GM19043 (cell line): ENCODE measurements around the gene DSE.

Experiments
- ATAC-seq: cut with Tn5 transposase; IDR thresholded peaks from one replicate; pipeline ENCODE4 v1.9.1; 2021; ENCODE audit warnings: low read depth; ENCODE audit not compliant: unreplicated experiment

Gene DSE

GRCh38 chr6:116359131-116359530 lies 11.6 kb upstream of the DSE start:
- no peak for ATAC-seq

GRCh38 chr6:116359835-116360234 lies 10.9 kb upstream of the DSE start:
- ATAC-seq, result no peak

- no peak for ATAC-seq
Measured at GRCh38 chr6:116362276-116362675, 8.5 kb upstream of the DSE start.

- no peak for ATAC-seq
Measured at GRCh38 chr6:116363759-116364158, 7.0 kb upstream of the DSE start.

- ATAC-seq, result no peak
Measured at GRCh38 chr6:116364321-116364720, 6.4 kb upstream of the DSE start.

- ATAC-seq, result no peak
Measured at GRCh38 chr6:116365743-116366142, 5.0 kb upstream of the DSE start.

GRCh38 chr6:116366740-116367275 lies 3.9 kb upstream of the DSE start:
- no peak for ATAC-seq

GRCh38 chr6:116369540-116369939 lies 1.2 kb upstream of the DSE start:
- ATAC-seq, result peak; percentile 48

- ATAC-seq, result peak; percentile 10
Measured at GRCh38 chr6:116369964-116370759, 585 bp upstream of the DSE start.

GRCh38 chr6:116371120-116371917 lies 572 bp downstream of the DSE start:
- ATAC-seq, result peak; percentile 26

- ATAC-seq, result no peak
Measured at GRCh38 chr6:116371918-116372209, 1.1 kb downstream of the DSE start.

- ATAC-seq, result no peak
Measured at GRCh38 chr6:116373300-116373699, 2.6 kb downstream of the DSE start.

- no peak for ATAC-seq
Measured at GRCh38 chr6:116373940-116374339, 3.2 kb downstream of the DSE start.

- ATAC-seq, result no peak
Measured at GRCh38 chr6:116374586-116374985, 3.8 kb downstream of the DSE start.

- ATAC-seq, result no peak
Measured at GRCh38 chr6:116375262-116375661, 4.5 kb downstream of the DSE start.

- no peak for ATAC-seq
Measured at GRCh38 chr6:116376149-116376548, 5.4 kb downstream of the DSE start.

- no peak for ATAC-seq
Measured at GRCh38 chr6:116379764-116380163, 9.0 kb downstream of the DSE start.

GRCh38 chr6:116380346-116380745 lies 9.6 kb downstream of the DSE start:
- no peak for ATAC-seq

GRCh38 chr6:116381000-116381399 lies 10.3 kb downstream of the DSE start:
- no peak for ATAC-seq

- no peak for ATAC-seq
Measured at GRCh38 chr6:116382587-116382986, 11.8 kb downstream of the DSE start.

GRCh38 chr6:116384727-116385458 lies 14.1 kb downstream of the DSE start:
- ATAC-seq, result no peak
